Lower leg skin (tissue), 4 donors: ENCODE measurements around the gene DFFB. TPM values are rescaled to one million over a fixed set of nuclear protein-coding genes. Genes with fewer than 3 reads are reported as not detected.

Experiments
- DNase-seq, 2 donors: peaks; one replicate each; pipeline ENCODE4 v3.0.0-alpha.2; 2019; ENCODE audit warnings: low spot score in 2 of 2
- H3K4me3 ChIP-seq: fragments of 200-600 bp; sonication (generic); 2 replicates; pipeline ENCODE4 v1.5.1; 2017; ENCODE audit warnings: mild to moderate bottlenecking, low read depth; ENCODE audit not compliant: poor library complexity, severe bottlenecking
- POLR2A ChIP-seq, 2 donors: fragments of 450-650 bp; IDR thresholded peaks; one replicate each; pipeline ENCODE4 v1.6.1; 2016 to 2017; ENCODE audit warnings: antibody characterized with exemption in 2 of 2, mild to moderate bottlenecking in 1 of 2, moderate library complexity in 1 of 2
- WGBS, 2 donors: methylation state at CpG; one replicate each; pipeline ENCODE4 v1.1.5; 2018; 5-methylcytosine and 5-hydroxymethylcytosine counted together
- intact Hi-C: fragments of 100-400 bp; cut with DNase I; formaldehyde crosslinking; loops from one replicate; pipeline ENCODE4 v1.15.0; 2023; ENCODE audit warnings: low total_unique reads
- total RNA-seq, 4 donors: library from RNA; depleted of rRNA; stranded (reverse); fragments of >200 nt; gene quantifications; one replicate each; pipeline ENCODE4 v1.1.0, GENCODE V29; 2016
- TF ChIP-seq, protein P1 (sequence below), 3 donors: fragments of 450-650 bp; IDR thresholded peaks; one replicate each; pipeline ENCODE4 v1.5.1; 2016; ENCODE audit warnings: antibody characterized with exemption in 3 of 3, mild to moderate bottlenecking in 3 of 3, moderate library complexity in 2 of 3

The DFFB gene
- total RNA-seq, 4 donors from 2014 or later, result 3.0 to 10.3 (median 6.8) TPM

DNA sequence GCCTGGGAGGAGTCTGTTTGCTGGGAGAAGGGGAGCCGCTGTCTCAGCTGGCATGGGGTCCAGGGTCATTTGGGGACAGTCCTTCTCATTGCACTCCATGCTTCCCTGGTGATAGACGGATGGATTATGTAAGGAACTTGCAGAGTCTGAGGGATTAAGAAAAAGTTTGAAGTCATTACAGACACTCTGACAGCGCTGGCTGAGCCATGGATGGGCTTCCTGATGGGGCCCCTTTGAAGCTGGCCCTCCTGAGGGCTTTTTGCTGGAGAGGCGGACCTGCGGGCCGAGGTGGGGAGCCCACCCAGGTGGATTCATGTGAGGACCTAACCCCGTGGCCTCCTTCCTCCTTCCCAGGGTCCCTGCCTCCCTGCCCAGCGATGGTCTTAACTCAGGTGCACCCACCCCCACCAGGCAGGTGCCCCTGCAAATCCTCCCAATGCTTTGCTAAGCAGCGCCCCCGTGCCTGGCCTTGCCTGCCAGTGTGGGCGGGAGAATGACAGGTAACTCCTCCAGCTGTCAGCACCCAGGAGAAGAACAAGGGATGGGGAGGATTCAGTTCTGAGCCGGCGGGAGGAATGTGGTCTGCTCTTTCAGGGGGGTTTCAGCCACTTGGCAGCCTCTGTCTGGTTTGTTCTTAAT is 67.0 kb downstream of the DFFB start:
- H3K4me3 ChIP-seq, result no peak overlapping the region
- intact Hi-C loops, result no loop called here
- WGBS, 2 donors, result 46 to 53% methylated on average over 13 of the region's 13 CpGs
- no peak for DNase-seq
- TF ChIP-seq, protein P1, sequence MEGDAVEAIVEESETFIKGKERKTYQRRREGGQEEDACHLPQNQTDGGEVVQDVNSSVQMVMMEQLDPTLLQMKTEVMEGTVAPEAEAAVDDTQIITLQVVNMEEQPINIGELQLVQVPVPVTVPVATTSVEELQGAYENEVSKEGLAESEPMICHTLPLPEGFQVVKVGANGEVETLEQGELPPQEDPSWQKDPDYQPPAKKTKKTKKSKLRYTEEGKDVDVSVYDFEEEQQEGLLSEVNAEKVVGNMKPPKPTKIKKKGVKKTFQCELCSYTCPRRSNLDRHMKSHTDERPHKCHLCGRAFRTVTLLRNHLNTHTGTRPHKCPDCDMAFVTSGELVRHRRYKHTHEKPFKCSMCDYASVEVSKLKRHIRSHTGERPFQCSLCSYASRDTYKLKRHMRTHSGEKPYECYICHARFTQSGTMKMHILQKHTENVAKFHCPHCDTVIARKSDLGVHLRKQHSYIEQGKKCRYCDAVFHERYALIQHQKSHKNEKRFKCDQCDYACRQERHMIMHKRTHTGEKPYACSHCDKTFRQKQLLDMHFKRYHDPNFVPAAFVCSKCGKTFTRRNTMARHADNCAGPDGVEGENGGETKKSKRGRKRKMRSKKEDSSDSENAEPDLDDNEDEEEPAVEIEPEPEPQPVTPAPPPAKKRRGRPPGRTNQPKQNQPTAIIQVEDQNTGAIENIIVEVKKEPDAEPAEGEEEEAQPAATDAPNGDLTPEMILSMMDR (IDR thresholded peaks at IDR 0.05), result no peak
- TF ChIP-seq POLR2A (IDR thresholded peaks at IDR 0.05), result no peak

GRCh38 chr1:3924825-3925220 is 67.5 kb downstream of the DFFB start:
- 42 to 47% methylated on average over 3 of the region's 3 CpGs for WGBS, 2 donors
- no peak overlapping the region for H3K4me3 ChIP-seq
- no peak for DNase-seq
- no peak for TF ChIP-seq POLR2A (IDR thresholded peaks at IDR 0.05)
- TF ChIP-seq, protein P1 (IDR thresholded peaks at IDR 0.05), result no peak
- intact Hi-C loops, result no loop called here

DNA sequence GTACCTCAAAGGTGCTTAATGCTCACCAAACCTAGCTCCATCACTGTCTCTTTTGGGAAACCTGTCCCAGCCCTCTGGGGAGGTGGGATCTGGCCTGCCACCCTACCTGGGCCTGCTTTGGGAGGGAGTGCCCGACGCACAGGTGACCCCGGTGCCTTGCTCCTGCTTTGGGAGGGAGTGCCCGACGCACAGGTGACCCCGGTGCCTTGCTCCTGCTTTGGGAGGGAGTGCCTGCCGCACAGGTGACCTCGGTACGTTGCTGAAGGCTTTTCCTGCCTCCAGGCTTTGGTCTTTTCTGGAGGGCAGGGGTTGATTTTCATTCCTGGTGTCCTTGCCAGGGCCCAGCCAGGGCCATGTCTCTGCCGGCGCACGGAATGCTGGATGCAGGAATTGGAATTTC is 68.0 kb downstream of the DFFB start:
- intact Hi-C loops, result no loop called here
- no peak overlapping the region for H3K4me3 ChIP-seq
- TF ChIP-seq, protein P1 (IDR thresholded peaks at IDR 0.05), result no peak
- no peak for TF ChIP-seq POLR2A (IDR thresholded peaks at IDR 0.05)
- 81 to 86% methylated on average over 8 to 12 of the region's 12 CpGs for WGBS, 2 donors
- no peak for DNase-seq

GRCh38 chr1:3925762-3926161 is 68.5 kb downstream of the DFFB start:
- TF ChIP-seq POLR2A (IDR thresholded peaks at IDR 0.05), result no peak
- TF ChIP-seq, protein P1 (IDR thresholded peaks at IDR 0.05), result no peak

GRCh38 chr1:3926956-3927355 is 69.7 kb downstream of the DFFB start:
- DNase-seq, result no peak
- intact Hi-C loops, result no loop called here
- TF ChIP-seq, protein P1 (IDR thresholded peaks at IDR 0.05), result no peak
- TF ChIP-seq POLR2A (IDR thresholded peaks at IDR 0.05), result no peak
- no peak overlapping the region for H3K4me3 ChIP-seq

More at GRCh38 chr1:3925762-3926161, 68.5 kb downstream of the DFFB start:
- H3K4me3 ChIP-seq, result no peak overlapping the region
- DNase-seq, result no peak
- intact Hi-C loops, result no loop called here
- 80 to 83% methylated on average over 8 of the region's 8 CpGs for WGBS, 2 donors

- intact Hi-C loops, result no loop called here
- 45 to 49% methylated on average over 10 to 11 of the region's 11 CpGs for WGBS, 2 donors
- DNase-seq, result no peak
- H3K4me3 ChIP-seq, result no peak overlapping the region
- no peak for TF ChIP-seq POLR2A (IDR thresholded peaks at IDR 0.05)
- TF ChIP-seq, protein P1 (IDR thresholded peaks at IDR 0.05), result no peak
Observed at GRCh38 chr1:3928586-3928985, 71.3 kb downstream of the DFFB start.
